PC-9 (cell line): Measurements from ENCODE around the gene CCDC107. TPM values are rescaled to one million over a fixed set of nuclear protein-coding genes. Genes with fewer than 3 reads are reported as not detected.
A peak's percentile ranks its signal among the peaks of the same experiment; 100 is the strongest.

Source experiments
- BruUV-seq: library from RNA; stranded (reverse); fragments of 400-500 nt; replicated peaks from 2 replicates; lab custom pipeline; 2021; lab: Mats Ljungman, UMichigan
- CTCF ChIA-PET: fragments of 300-600 bp; sonication (Branson Sonifier 250); formaldehyde crosslinking; loops from one replicate; lab custom pipeline; 2022; ENCODE audit warnings: antibody characterized with exemption; lab: Charles Lee
- POLR2A ChIA-PET: fragments of 300-600 bp; sonication (Branson Sonifier 250); formaldehyde crosslinking; loops from one replicate; lab custom pipeline; 2022; ENCODE audit warnings: antibody characterized with exemption; ENCODE audit not compliant: unreplicated experiment; lab: Charles Lee
- DNase-seq, 2 experiments: peaks; one replicate each; pipeline versions ENCODE4 v3.0.0 to v3.0.0-alpha.2; 2015 to 2022; ENCODE audit warnings: mixed read lengths in 1 of 2
- H2AFZ ChIP-seq: fragments of 200-600 bp; sonication (generic); 2 replicates; pipeline ENCODE4 v1.8.1; 2017; ENCODE audit warnings: antibody characterized with exemption
- H3F3A ChIP-seq: fragments of 200-600 bp; sonication (generic); 2 replicates; pipeline ENCODE4 v1.8.1; 2017; ENCODE audit warnings: antibody characterized with exemption, mild to moderate bottlenecking, low read depth; ENCODE audit not compliant: insufficient read depth
- H3K27ac ChIP-seq: fragments of 200-600 bp; sonication (generic); 2 replicates; pipeline ENCODE4 v1.6.1; 2016; ENCODE audit warnings: mixed run types
- H3K27me3 ChIP-seq: fragments of 200-600 bp; sonication (generic); 2 replicates; pipeline ENCODE4 v1.6.1; 2016; ENCODE audit warnings: low read depth, mixed run types; ENCODE audit not compliant: insufficient read depth
- H3K36me3 ChIP-seq: fragments of 200-600 bp; sonication (generic); 2 replicates; pipeline ENCODE4 v1.6.1; 2016; ENCODE audit warnings: low read depth, mixed run types
- H3K4me1 ChIP-seq: fragments of 200-600 bp; sonication (generic); replicated peaks from 2 replicates; pipeline ENCODE4 v1.6.1; 2016; ENCODE audit warnings: mixed run types; ENCODE audit not compliant: insufficient read depth
- H3K4me2 ChIP-seq: fragments of 200-600 bp; sonication (generic); 2 replicates; pipeline ENCODE4 v1.6.1; 2017; ENCODE audit warnings: mixed run types
- H3K4me3 ChIP-seq: fragments of 200-600 bp; sonication (generic); 2 replicates; pipeline ENCODE4 v1.6.1; 2016; ENCODE audit warnings: mixed run types
- H3K79me2 ChIP-seq: fragments of 200-600 bp; sonication (generic); 2 replicates; pipeline ENCODE4 v1.6.1; 2017; ENCODE audit warnings: low read depth, mixed run types
- H3K9me2 ChIP-seq: fragments of 200-600 bp; sonication (generic); 2 replicates; pipeline ENCODE4 v1.8.1; 2017; ENCODE audit warnings: mild to moderate bottlenecking; ENCODE audit not compliant: insufficient read depth
- H3K9me3 ChIP-seq: fragments of 200-600 bp; sonication (generic); 2 replicates; pipeline ENCODE4 v1.8.1; 2016; ENCODE audit warnings: low read depth; ENCODE audit not compliant: insufficient read depth
- H4K20me1 ChIP-seq: fragments of 200-600 bp; sonication (generic); 2 replicates; pipeline ENCODE4 v1.8.1; 2017; ENCODE audit not compliant: insufficient read depth
- EZH2 ChIP-seq: fragments of 200-600 bp; sonication (generic); IDR thresholded peaks from 2 replicates; pipeline ENCODE4 v1.8.0; 2017; ENCODE audit warnings: antibody characterized with exemption, low read depth
- intact Hi-C: fragments of 100-400 bp; cut with micrococcal nuclease; formaldehyde crosslinking; loops from one replicate; pipeline ENCODE4 v1.10.0; 2022; ENCODE audit not compliant: unreplicated experiment
- total RNA-seq: library from RNA; stranded (reverse); gene quantifications from 2 replicates; pipeline ENCODE4 v1.2.3, GENCODE V29; 2021
- TF ChIP-seq, protein P1 (sequence below): fragments of 200-600 bp; sonication (generic); conservative IDR thresholded peaks from 2 replicates; pipeline ENCODE4 v1.6.1; 2017; ENCODE audit warnings: mixed run types, antibody characterized with exemption, mild to moderate bottlenecking, moderate library complexity

CCDC107 gene
- total RNA-seq, 1 experiment from 2014 or later: 6.9 TPM

DNA sequence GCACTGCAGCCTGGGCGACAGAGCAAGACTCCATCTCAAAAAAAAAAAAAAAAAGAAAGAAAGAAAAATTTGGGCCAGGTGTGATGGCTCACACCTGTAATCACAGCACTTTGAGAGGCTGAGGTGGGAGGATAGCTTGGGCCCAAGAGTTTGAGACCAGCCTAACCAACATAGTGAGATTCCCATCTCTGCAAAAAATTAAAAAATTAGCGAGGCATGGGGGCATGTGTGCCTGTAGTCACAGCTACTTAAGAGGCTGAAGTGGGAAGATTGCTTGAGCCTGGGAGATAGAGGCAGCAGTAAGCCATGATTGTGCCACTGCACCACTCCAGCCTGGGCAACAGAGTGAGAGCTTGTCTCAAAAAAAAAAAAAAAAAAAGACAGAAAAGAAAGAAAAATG, 4.5 kb upstream of the CCDC107 start:
- no peaks in the 10 kb centered on the region for H3K79me2 ChIP-seq
- no TSS peak for BruUV-seq
- no peaks in the 10 kb centered on the region for H3K9me2 ChIP-seq
- DNase-seq: no peak
- H2AFZ ChIP-seq: no peak overlapping the region
- no peaks in the 10 kb centered on the region for H4K20me1 ChIP-seq
- H3K36me3 ChIP-seq: no peaks in the 10 kb centered on the region
- no peaks in the 10 kb centered on the region for H3K9me3 ChIP-seq
- no peak overlapping the region for H3K27ac ChIP-seq
- ChIA-PET CTCF (interaction anchor here (0.6 kb wide), 1 partner anchor 135 kb away, joined by 4 read pairs; no protein-coding TSS in a partner anchor), POLR2A (interaction anchor here (0.6 kb wide), 1 partner anchor 96 kb away, joined by 7 read pairs; no protein-coding TSS in a partner anchor)
- peaks cover 17% of the 10 kb centered on the region; the same call in 1 of the 2 replicates for H3F3A ChIP-seq
- no peak overlapping the region for H3K4me2 ChIP-seq
- intact Hi-C loops: no loop called here
- TF ChIP-seq, protein P1, sequence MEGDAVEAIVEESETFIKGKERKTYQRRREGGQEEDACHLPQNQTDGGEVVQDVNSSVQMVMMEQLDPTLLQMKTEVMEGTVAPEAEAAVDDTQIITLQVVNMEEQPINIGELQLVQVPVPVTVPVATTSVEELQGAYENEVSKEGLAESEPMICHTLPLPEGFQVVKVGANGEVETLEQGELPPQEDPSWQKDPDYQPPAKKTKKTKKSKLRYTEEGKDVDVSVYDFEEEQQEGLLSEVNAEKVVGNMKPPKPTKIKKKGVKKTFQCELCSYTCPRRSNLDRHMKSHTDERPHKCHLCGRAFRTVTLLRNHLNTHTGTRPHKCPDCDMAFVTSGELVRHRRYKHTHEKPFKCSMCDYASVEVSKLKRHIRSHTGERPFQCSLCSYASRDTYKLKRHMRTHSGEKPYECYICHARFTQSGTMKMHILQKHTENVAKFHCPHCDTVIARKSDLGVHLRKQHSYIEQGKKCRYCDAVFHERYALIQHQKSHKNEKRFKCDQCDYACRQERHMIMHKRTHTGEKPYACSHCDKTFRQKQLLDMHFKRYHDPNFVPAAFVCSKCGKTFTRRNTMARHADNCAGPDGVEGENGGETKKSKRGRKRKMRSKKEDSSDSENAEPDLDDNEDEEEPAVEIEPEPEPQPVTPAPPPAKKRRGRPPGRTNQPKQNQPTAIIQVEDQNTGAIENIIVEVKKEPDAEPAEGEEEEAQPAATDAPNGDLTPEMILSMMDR: no peak
- TF ChIP-seq EZH2: no peak
- no peaks in the 10 kb centered on the region for H3K27me3 ChIP-seq
- H3K4me3 ChIP-seq: no peak overlapping the region
- H3K4me1 ChIP-seq: peaks cover 26% of the 10 kb centered on the region

DNA sequence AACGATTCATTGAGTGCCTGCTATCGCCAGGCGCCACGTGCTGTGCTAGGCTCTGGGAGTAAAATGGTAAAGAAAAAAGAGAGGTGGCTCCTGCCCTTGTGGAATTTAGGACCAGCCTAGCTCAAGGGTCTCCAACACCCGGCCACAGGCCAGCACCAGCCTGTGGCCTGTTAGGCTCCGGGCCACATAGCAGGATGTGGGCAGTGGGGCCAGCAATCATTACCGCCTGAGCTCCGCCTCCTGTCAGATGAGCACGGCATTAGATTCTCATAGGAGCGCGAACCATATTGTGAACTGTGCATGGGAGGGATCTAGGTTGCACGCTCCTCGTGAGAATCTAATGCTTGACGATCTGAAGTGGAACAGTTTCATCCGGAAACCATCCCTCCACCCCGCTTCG, 1.7 kb upstream of the CCDC107 start:
- ChIA-PET POLR2A (interaction anchor here (1.9 kb wide), 1 partner anchor 76 kb away, joined by 28 read pairs; the partner anchor contains the start of genes CREB3 and TLN1), CTCF (interaction anchor here (0.6 kb wide), 1 partner anchor 307 kb away, joined by 3 read pairs; no protein-coding TSS in a partner anchor)
- H4K20me1 ChIP-seq: no peaks in the 10 kb centered on the region
- H3K9me2 ChIP-seq: no peaks in the 10 kb centered on the region
- peaks cover 39% of the 10 kb centered on the region for H3K4me1 ChIP-seq
- no peak overlapping the region for H3K4me3 ChIP-seq
- H3K79me2 ChIP-seq: no peaks in the 10 kb centered on the region
- H3K9me3 ChIP-seq: no peaks in the 10 kb centered on the region
- no peaks in the 10 kb centered on the region for H3K36me3 ChIP-seq
- no peak overlapping the region for H3K27ac ChIP-seq
- TF ChIP-seq, protein P1: no peak
- TF ChIP-seq EZH2: no peak
- H3K27me3 ChIP-seq: no peaks in the 10 kb centered on the region
- H2AFZ ChIP-seq: no peak overlapping the region
- H3K4me2 ChIP-seq: no peak overlapping the region
- intact Hi-C loops: loop anchor here (5.0 kb wide), 2 partner anchors 41 to 251 kb away; partner anchors contain the start of genes HRCT1 and SPAAR
- no TSS peak for BruUV-seq
- no peak for DNase-seq
- H3F3A ChIP-seq: peaks cover 32% of the 10 kb centered on the region; the same call in 1 of the 2 replicates

DNA sequence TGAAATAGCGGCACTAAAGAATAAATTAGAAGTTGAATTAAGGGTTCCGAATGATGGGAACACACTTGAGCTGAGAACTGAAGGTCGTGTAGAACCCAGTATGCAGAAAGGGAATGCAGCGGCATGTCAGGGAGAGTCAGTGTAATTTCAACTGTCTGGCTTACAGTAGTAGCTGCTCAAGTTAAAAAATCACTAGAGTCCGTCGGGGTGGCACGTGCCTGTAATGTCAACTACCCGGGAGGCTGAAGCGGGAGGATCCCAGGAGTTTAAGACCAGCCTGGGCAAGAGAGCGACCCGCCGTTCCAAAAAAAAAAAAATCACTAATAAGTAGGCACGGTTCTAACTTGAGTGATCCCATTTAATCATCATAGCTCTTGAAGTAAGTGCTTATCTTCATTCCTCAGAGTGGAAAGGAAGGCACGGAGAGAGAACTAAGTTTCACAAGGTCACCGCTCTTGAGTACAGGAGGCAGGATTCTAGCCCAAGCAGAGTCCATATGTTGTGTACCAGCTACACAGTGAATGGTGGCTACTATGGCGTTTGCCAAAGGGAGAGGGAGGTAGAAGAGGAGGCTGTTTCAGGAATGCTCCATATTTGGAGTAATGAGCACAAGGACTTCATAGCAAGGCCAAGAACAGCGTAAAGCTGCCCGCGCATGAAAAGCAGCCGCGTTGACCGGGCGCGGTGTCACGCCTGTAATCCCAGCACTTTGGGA, 1.1 kb upstream of the CCDC107 start:
- peak in 1 of 2 experiments; percentile 35 for DNase-seq
- Histone ChIP-seq H2AFZ (peak overlapping the region; percentile 78), H3K79me2 (no peaks in the 10 kb centered on the region), H3K36me3 (no peaks in the 10 kb centered on the region), H3K4me3 (peak overlapping the region; percentile 45; the same call in 1 of the 2 replicates), H3K27me3 (no peaks in the 10 kb centered on the region), H3K9me2 (no peaks in the 10 kb centered on the region), H3K4me1 (peaks cover 32% of the 10 kb centered on the region), H3K9me3 (no peaks in the 10 kb centered on the region), H3K4me2 (peak overlapping the region; percentile 80), H3K27ac (peak overlapping the region; percentile 94), H3F3A (peaks cover 32% of the 10 kb centered on the region; the same call in 1 of the 2 replicates), H4K20me1 (no peaks in the 10 kb centered on the region)
- ChIA-PET CTCF (interaction anchor here (0.5 to 0.6 kb wide), 4 partner anchors 32 to 953 kb away, joined by 3 to 6 read pairs (median 5); partner anchors contain the start of gene TPM2), POLR2A (interaction anchor here (0.6 to 1.9 kb wide), 2 partner anchors 9 to 75 kb away, joined by 7 to 28 read pairs; partner anchors contain the start of genes CREB3 and TLN1)
- intact Hi-C loops: loop anchor here (5.0 kb wide), 2 partner anchors 40 to 250 kb away; partner anchors contain the start of genes HRCT1 and SPAAR
- TF ChIP-seq EZH2: no peak
- TF ChIP-seq, protein P1: no peak
- BruUV-seq: no TSS peak
